Heart left ventricle (tissue), 13 donors: ENCODE results near the gene SH3RF3.

Experiments used
- CTCF ChIP-seq, 12 donors: fragments of 200-600 bp; sonication (generic) in 4 of 12; IDR thresholded peaks; one replicate each; pipeline versions ENCODE4 v1.5.0 to v1.8.0; 2018 to 2022; ENCODE audit warnings: antibody characterized with exemption in 12 of 12, mild to moderate bottlenecking in 5 of 12
- POLR2A ChIP-seq, 2 donors: fragments of 450-650 bp; IDR thresholded peaks; one replicate each; pipeline ENCODE4 v1.6.1; 2017; ENCODE audit warnings: antibody characterized with exemption in 2 of 2, mild to moderate bottlenecking in 2 of 2, moderate library complexity in 2 of 2
- donor health status: ischemic (EF 13 %, LVEDD 7.1; RV severe dilation, severe dysfunction).
- donor health status: DM: no; HTN: yes; CAD: no.
- donor health status: DM: no; HTN: no; CAD: no.
- donor health status: ischemic (EF 25% LVEDD 6.9; RV normal size, moderate dysfunction).
- donor health status: ischemic (EF 25% LVEDD 5.7; RV mildly dilated, moderate dysfunction).
- donor health status: ischemic (EF 35%, LVEDD 5.7; RV mildly dilated, moderate dysfunction).
- donor health status: nonischemic (EF 11% LVEDD 7.7; RV severe dilation, severe dysfunction).
- donor health status: DM: yes; HTN: yes; CAD: no.
- donor health status: PGD.
- donor health status: ischemic (EF 29% LVEDD 5.4; RV normal size, mild dysfunction).
- donor health status: nonischemic (EF 23%, LVEDD 6.1; RV moderate dilation, normal function).

DNA sequence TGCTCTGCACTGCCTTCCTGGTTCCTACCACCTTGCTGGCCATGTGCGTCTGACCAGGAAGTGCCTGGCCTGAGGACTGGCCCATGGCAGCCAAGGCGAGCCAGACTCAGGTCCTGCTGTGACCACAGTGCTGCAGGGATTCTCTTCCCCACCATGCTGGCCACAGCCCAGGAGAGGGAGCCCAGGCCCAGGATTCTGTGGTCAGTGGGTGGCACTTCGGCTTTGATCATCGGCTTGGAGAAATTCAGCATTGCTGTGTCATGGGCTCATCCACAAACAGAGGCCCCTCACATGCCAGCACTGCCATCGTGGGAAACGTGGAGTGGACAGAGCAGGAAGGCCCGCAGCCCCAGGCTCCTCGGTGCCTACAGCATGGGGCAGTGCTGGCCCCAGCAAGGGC, 273.2 kb downstream of the SH3RF3 start:
- TF ChIP-seq CTCF (IDR thresholded peaks at IDR 0.05) (no peak), POLR2A (IDR thresholded peaks at IDR 0.05) (no peak)
